ENCODE results near the gene CHURC1.

DNA sequence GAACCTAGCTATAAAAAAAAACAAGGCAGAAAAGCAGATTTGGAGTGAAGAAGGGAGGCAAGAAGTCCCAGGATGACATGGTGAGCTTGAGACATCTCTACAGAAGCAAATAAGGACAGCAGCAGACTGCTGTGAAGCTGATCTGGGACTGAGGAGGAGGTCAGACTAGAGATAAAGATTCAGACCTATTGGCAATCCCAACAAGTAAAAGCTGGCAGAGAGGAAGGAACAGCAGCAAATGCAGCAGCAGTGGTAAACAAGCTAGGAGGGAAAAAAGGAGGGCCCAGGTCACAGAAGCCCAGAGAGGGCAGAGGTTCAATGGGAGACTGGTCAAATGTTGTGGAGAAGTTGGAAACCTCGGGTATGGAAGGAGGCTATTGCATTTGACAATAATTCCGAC is 45.9 kb upstream of the CHURC1 start:
- TF ChIP-seq, protein P1, sequence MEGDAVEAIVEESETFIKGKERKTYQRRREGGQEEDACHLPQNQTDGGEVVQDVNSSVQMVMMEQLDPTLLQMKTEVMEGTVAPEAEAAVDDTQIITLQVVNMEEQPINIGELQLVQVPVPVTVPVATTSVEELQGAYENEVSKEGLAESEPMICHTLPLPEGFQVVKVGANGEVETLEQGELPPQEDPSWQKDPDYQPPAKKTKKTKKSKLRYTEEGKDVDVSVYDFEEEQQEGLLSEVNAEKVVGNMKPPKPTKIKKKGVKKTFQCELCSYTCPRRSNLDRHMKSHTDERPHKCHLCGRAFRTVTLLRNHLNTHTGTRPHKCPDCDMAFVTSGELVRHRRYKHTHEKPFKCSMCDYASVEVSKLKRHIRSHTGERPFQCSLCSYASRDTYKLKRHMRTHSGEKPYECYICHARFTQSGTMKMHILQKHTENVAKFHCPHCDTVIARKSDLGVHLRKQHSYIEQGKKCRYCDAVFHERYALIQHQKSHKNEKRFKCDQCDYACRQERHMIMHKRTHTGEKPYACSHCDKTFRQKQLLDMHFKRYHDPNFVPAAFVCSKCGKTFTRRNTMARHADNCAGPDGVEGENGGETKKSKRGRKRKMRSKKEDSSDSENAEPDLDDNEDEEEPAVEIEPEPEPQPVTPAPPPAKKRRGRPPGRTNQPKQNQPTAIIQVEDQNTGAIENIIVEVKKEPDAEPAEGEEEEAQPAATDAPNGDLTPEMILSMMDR (IDR thresholded peaks at IDR 0.05; ENCODE audit: low read depth, low read length, poor library complexity, severe bottlenecking): no peak
- TF ChIP-seq EZH2phosphoT487 (IDR thresholded peaks at IDR 0.05; ENCODE audit: borderline replicate concordance, low read length): no peak

Measured in DOHH2 (cell line).